GM21367 (cell line): ENCODE results near the gene THBS3.
"Not testable (repeated sequence)": the region's sequence is repeated elsewhere in the genome, so short reads cannot be mapped to it uniquely, and the experiment has no call there.

ENCODE experiments used
- ATAC-seq: cut with Tn5 transposase; IDR thresholded peaks from one replicate; pipeline ENCODE4 v1.9.1; 2021; ENCODE audit not compliant: unreplicated experiment

THBS3 gene

DNA sequence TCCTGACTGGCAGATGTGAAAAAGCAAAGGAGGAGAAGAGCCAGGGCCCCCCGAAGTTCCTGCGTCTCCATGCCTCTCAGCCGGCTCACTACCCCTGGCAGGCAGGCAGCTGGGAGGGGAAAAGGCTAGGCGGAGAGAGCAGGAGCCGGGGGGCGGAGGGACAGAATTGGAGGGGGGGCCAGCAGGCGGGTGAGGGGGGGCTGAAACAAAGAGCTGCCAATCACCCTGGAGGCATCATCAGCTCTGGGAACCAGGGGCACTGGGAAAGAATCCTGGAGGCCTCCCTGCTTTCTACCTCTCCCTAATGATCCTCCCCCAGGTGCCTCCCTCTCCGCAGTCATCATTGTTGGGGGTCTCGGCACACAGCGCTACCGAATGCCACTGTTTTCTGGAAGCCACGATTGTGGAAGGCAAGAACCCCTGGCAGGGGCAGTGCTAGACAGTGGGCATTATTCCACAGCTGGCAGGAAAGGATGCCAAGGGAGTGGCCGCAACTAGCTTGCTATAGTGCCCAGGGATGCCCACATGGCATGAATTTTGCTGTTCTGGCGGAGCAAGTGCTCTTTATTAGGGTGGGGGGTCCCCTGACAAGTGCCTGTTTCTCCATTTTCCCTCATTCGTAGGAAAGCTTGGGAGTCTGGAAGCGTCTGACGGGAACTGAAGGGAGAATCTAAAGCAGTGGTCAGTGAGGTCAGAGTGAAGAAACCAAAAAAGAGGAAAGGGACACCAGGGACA lies at the start of gene THBS3:
Gene THBS3, minus strand, starts transcription at position 92 of the 735 bp plus-strand sequence. Its CDS starts 21 bp downstream, at position 71.
- ATAC-seq = no peak

DNA sequence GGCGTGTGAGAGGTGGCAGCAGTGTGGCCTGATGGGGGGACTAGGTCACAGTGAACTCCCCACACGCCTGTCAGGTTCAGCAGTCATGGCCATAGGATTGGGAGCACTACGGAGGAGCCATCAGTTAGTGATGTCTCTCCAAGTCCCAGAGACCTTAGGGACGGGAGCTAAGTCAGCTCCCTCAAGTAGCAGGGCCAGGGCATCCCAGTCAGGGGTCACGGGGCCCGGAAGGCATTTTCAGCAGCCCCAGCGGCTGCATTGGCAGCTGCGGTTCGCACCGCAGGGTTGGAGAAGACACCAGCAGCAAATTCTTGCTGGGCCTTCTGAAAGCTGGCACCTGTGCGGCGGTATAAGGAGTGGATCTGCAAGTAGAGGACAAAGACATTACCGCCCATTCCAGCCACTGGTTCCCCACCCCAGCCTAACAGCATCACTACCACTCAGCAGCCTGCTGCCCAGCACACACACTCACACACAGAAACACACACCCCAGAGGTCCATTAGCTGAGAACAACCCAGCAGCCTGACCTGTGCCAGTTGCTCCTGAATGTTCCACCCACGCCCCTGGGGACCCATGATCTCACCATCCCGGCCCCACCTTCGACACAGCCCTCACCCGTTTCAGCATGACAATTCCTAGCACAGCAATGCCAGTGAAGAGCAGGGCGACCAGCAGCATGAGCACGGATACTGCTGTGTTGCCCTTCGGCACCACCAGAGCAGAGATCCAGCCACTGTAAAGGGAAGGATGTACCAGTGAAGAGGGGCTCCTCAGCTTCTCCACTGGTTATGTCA lies 48.6 kb upstream of the THBS3 start:
- ATAC-seq = no peak

- no peak for ATAC-seq
These were observed 47.7 kb upstream of the THBS3 start, which contains the start of gene ENTREP3 for GRCh38 chr1:155255243-155256007. TSS of gene ENTREP3 (minus strand) at chr1:155255483. CDS start at chr1:155254877, 606 bp downstream.

DNA sequence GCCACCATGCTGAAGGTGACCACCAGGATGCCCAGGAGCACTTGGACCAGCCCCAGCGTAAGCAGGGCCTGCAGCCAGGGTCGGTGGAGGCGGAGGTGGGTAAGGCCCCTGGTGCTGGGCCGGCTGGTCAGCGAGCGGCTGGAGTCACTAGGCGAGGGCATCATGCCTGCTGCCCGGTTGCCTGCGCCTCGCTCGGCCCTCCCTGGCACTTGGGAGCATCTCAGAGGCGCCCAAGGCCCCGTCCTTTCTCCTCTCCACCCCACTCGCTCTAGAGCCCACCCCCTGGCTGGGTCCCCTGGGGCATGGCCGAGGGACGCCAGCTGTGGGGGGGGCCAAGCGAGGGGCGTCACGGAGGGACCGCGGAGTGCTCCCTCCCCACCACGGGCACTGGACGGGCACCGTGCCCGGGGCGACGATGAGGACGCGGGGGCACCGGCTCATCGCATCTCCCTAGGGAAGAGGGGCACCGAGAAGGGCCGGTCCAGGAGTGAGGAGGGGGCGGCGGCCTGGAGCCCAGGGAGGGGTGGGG lies 47.1 kb upstream of the THBS3 start:
- ATAC-seq = no peak

GRCh38 chr1:155254228-155254713 lies 46.6 kb upstream of the THBS3 start:
- ATAC-seq = no peak

- ATAC-seq = no peak
These were observed 46.1 kb upstream of the THBS3 start for GRCh38 chr1:155253797-155254196.

DNA sequence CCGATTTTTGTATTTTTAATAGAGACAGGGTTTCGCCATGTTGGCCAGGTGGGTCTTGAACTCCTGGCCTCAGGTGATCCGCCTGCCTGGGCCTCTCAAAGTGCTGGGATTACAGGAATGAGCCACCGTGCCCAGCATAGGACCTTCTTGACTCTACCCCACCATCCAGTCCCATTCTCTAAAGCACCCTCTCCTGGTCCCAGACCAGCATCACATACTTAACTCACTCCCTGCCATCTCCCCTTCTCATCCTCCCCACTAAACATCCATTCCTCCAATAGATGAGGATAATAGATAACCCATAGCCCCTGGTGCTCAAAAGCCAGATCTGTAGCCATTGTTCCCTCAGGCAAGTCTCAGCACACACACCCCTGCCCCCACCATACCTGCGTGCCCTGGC lies 45.5 kb upstream of the THBS3 start:
- no peak for ATAC-seq

- ATAC-seq = no peak
These were observed 43.9 kb upstream of the THBS3 start for GRCh38 chr1:155251566-155251965.

DNA sequence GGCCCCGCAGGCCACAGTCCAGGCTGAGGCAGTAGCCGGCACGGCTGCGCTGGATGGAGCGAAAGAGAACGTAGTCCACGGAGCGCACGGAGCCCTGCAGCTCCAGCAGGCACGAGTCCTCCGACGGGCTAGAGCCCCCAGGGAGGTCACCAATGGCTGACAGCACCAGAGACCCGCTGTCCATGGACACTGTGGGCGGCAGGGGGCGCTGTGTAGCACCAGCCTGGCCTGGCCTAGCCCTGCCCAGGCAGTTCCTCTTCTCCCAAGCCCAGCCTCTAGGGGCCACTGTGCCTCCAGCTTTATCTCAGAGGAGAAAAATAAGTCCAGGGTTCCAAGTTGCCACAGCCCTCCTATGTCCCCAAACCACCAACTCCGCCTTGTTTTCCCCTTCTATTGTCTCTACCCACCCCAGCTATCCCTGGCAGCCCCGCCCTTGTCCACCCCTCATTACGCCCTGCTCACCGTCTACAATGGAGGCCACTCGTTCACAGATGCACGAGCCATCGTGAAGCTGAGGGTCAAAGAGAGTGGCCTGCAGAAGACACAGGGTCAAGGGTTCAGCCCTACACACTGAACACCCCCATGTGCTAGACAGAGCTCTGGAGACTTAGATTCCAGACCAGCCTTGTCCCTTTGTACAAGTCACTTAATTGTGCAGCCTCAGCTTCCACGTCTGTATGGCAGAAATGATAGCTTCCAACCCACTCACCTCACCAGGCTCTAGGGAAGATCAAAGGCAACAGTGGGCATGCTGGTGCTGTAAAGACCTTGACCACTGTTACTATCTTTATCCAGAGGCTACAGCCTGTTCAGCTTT lies 43.1 kb upstream of the THBS3 start:
- ATAC-seq = peak; percentile 69

- no peak for ATAC-seq
These were observed 42.5 kb upstream of the THBS3 start for GRCh38 chr1:155250246-155250632.

DNA sequence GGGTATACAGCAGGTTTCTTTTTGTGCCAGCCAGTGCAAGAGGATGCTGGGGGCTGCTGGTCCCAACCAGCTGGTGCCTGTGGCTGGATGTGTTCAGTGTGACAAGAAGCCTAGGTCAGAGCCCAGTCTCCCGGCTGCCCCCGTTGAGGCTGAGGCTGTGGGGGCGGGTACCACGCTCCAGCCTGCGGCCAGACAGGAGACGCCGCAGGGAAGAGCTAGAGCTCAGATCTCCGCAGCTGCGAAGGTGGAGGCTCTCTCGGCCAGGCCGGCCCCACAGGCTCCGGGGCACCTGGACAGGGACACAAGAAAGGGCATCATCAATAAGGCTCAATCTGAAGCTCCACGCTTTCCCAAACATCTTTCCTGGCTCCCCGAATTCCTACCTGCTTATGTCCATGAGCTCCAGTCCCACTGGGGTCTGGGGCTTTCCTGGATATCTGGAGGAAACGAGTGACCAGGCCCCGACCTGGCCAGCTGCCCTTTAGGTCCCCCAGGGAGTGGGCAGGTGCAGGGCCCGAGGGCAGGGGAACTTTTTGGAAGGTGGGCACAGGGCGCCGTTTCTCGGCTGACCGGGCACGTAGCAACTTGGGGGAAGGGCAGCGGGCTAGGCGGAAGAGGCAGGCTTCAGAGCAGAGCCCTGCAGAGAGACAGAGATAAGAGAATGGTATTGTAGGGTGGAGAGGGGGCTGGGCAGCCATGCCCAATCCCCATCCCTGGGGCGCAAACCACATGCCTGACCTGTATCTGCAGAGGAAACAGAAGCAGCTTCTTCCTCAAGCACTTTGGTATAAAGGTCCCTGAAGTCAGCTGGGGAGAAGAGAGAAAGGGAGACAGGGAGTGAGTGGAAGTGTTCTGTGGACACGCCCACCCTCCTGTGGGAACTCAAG lies 40.2 kb upstream of the THBS3 start:
- ATAC-seq = no peak

GRCh38 chr1:155246796-155247195 lies 39.1 kb upstream of the THBS3 start:
- ATAC-seq = not testable (repeated sequence)

- ATAC-seq = no peak
These were observed 37.4 kb upstream of the THBS3 start for GRCh38 chr1:155245163-155245524.

DNA sequence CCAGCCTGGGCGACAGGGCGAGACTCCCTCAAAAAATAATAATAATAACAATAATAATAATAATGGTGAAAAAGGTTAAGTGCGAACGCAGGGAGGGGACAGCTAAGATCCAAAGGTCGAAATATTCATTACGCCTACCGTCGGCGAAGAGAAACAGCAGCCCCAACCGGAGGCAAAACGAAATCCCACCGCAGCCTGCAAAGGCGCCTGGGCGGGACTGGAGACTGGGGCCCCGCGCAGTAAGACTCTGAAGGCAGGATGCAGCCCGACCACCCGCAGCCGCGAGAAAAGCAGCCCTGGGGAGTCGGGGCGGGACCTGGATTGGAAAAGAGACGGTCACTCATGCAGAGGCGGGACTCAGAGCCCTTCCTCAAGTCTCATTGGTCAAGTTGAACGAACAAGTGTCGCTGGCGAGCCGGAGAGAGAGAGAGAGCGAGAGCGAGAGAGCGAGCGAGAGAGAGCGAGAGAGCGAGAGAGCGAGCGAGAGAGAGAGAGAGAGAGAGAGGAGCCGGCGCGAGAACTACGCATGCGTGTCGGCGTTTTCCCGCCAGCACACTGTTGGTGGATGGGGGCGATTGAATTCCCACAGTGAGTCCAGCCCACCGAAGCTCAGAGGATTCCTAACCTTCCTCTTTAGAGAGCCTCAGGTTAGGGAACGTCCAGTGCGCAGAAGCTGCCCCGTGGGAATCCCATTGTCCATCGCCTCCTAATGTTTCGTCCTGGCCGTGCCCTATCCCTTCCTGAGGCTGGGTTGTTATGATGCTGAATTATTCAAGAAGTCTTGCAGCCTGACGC lies 36.9 kb upstream of the THBS3 start:
- peak; percentile 69 for ATAC-seq

GRCh38 chr1:155242805-155243358 lies 35.2 kb upstream of the THBS3 start:
- no peak for ATAC-seq

DNA sequence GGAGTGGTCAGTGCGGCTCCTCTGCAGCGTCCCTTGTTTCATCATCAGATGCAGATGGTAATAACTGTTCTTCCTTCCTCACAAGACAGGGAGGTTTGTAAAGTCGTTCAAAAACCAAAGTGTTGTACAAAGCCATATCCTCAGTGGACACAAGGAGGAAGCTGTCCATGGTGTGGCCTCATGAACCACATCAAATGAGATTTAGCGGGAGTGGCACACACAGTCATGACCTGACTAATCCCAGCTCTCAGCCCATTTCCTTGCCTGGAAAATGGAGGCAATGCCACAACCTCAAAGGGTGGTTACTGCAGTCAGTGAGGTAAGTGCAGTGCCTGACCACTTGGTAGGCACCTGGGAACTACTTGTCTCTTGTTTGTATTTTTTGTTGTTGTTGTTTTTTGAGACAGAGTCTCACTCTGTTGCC lies 34.2 kb upstream of the THBS3 start:
- ATAC-seq = no peak

GRCh38 chr1:155241069-155241679 lies 33.5 kb upstream of the THBS3 start:
- no peak for ATAC-seq

DNA sequence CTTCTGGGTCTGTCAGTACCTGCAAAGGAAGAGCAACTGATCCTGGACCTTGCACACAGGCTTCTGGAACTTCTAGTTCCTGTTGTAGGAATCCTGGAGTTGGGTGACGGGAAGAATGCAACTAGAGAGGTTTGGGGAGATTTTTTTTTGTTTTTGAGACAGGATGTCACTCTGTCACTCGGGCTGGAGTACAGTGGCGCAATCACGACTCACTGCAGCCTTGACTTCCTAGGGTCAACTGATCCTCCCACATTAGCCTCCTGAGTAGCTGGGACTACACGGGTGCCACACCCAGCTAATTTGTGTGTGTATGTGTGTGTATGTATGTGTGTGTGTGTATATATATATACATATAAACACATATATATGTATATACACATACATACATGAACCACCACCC lies 28.8 kb upstream of the THBS3 start:
- ATAC-seq = no peak
